SK-N-SH (cell line): ENCODE results near the gene SPATC1L. TPM values are rescaled to one million over a fixed set of nuclear protein-coding genes. Genes with fewer than 3 reads are reported as not detected.

Experiments used
- CTCF ChIA-PET: fragments of 300-600, 350-600 bp; formaldehyde crosslinking; extraction: SDS; loops from one replicate; lab custom pipeline; 2021; lab: Yijun Ruan, JAX
- POLR2A ChIA-PET: fragments of 350-600 bp; sonication (Branson Sonifier 250); formaldehyde crosslinking; extraction: SDS; loops from one replicate; lab custom pipeline; 2020; ENCODE audit warnings: antibody characterized with exemption, inconsistent platforms; lab: Yijun Ruan, JAX
- DNase-seq: peaks from one replicate; pipeline ENCODE4 v3.0.0; 2012
- H2AFZ ChIP-seq: fragments of 200-600 bp; sonication (generic); 2 replicates; pipeline ENCODE4 v1.8.1; 2016; ENCODE audit warnings: antibody characterized with exemption, mild to moderate bottlenecking, low read depth
- H3F3A ChIP-seq: fragments of 200-600 bp; sonication (generic); replicated peaks from 2 replicates; pipeline ENCODE3; 2016; ENCODE audit warnings: antibody characterized with exemption, mild to moderate bottlenecking; ENCODE audit not compliant: insufficient read depth
- H3K27ac ChIP-seq, 2 experiments: fragments of 200-500 bp in 1 of 2; fragments of 200-600 bp in 1 of 2; sonication (Bioruptor generic) in 1 of 2; sonication (generic), shearing (Covaris generic) in 1 of 2; 2 replicates each; pipeline versions ENCODE4 v1.5.1 to v1.6.1; 2014 to 2016; ENCODE audit warnings: low read depth in 2 of 2, inconsistent platforms in 1 of 2, low read length in 1 of 2, mild to moderate bottlenecking in 1 of 2, mixed read lengths in 1 of 2
- H3K27me3 ChIP-seq: fragments of 200-600 bp; sonication (generic), shearing (Covaris generic); 2 replicates; pipeline ENCODE4 v1.6.1; 2016; ENCODE audit warnings: mixed run types; ENCODE audit not compliant: insufficient read depth
- H3K36me3 ChIP-seq, 2 experiments: fragments of 200-500 bp in 1 of 2; fragments of 200-600 bp in 1 of 2; sonication (Bioruptor generic) in 1 of 2; sonication (generic) in 1 of 2; replicated peaks in 1 of 2; 2 replicates each; pipeline versions ENCODE3 to v1.5.1; 2014 to 2016; ENCODE audit warnings: low read length in 1 of 2, mild to moderate bottlenecking in 1 of 2; ENCODE audit not compliant: insufficient read depth in 2 of 2, control insufficient read depth in 1 of 2
- H3K4me1 ChIP-seq, 2 experiments: fragments of 200-500 bp in 1 of 2; fragments of 200-600 bp in 1 of 2; sonication (Bioruptor generic) in 1 of 2; sonication (generic), shearing (Covaris generic) in 1 of 2; 2 replicates each; pipeline versions ENCODE4 v1.5.1 to v1.6.1; 2014 to 2016; ENCODE audit warnings: low read depth in 1 of 2, low read length in 1 of 2, mixed run types in 1 of 2; ENCODE audit not compliant: insufficient read depth in 2 of 2, control insufficient read depth in 1 of 2
- H3K4me2 ChIP-seq: fragments of 200-600 bp; sonication (generic), shearing (Covaris generic); 2 replicates; pipeline ENCODE4 v1.6.1; 2017; ENCODE audit warnings: mixed run types
- H3K4me3 ChIP-seq, 2 experiments: fragments of 200-500 bp in 1 of 2; fragments of 200-600 bp in 1 of 2; sonication (Bioruptor generic) in 1 of 2; sonication (generic), shearing (Covaris generic) in 1 of 2; 2 replicates each; pipeline versions ENCODE4 v1.5.1 to v1.8.1; 2014 to 2016; ENCODE audit warnings: low read depth in 2 of 2, inconsistent platforms in 1 of 2, low read length in 1 of 2, mild to moderate bottlenecking in 1 of 2, mixed read lengths in 1 of 2, moderate library complexity in 1 of 2
- H3K79me2 ChIP-seq: fragments of 200-600 bp; sonication (generic); 2 replicates; pipeline ENCODE4 v1.8.1; 2017; ENCODE audit warnings: mild to moderate bottlenecking; ENCODE audit not compliant: insufficient read depth
- H3K9ac ChIP-seq: fragments of 200-600 bp; sonication (generic); 2 replicates; pipeline ENCODE4 v1.6.1; 2017; ENCODE audit warnings: mixed run types
- H3K9me2 ChIP-seq: fragments of 200-600 bp; sonication (generic); 2 replicates; pipeline ENCODE4 v1.6.1; 2017; ENCODE audit warnings: mixed run types
- H3K9me3 ChIP-seq: fragments of 200-600 bp; sonication (generic); 2 replicates; pipeline ENCODE4 v1.6.1; 2017; ENCODE audit warnings: mixed run types, mild to moderate bottlenecking, moderate library complexity
- H4K20me1 ChIP-seq: fragments of 200-600 bp; sonication (generic); 2 replicates; pipeline ENCODE4 v1.6.1; 2017; ENCODE audit warnings: mild to moderate bottlenecking, mixed run types; ENCODE audit not compliant: insufficient read depth
- CHD2 ChIP-seq: fragments of 150-350 bp; IDR thresholded peaks from 2 replicates; pipeline ENCODE4 v1.6.1; 2018; ENCODE audit warnings: low read length; ENCODE audit not compliant: partially characterized antibody
- EP300 ChIP-seq, 2 experiments: IDR thresholded peaks; 2 replicates each; pipeline versions ENCODE4 v1.4.0 to v1.6.1; 2012; ENCODE audit warnings: borderline replicate concordance in 1 of 2, low read depth in 1 of 2, low read length in 1 of 2
- FOSL2 ChIP-seq: IDR thresholded peaks from 2 replicates; pipeline ENCODE4 v1.4.0; 2012; ENCODE audit warnings: low read depth, mild to moderate bottlenecking, moderate library complexity, borderline replicate concordance
- FOXM1 ChIP-seq: IDR thresholded peaks from 2 replicates; pipeline ENCODE4 v1.4.0; 2012; ENCODE audit warnings: low read depth, mild to moderate bottlenecking
- IRF3 ChIP-seq: fragments of 150-350 bp; IDR thresholded peaks from 2 replicates; pipeline ENCODE4 v1.6.1; 2016; ENCODE audit warnings: mild to moderate bottlenecking, low read depth, low read length
- JUND ChIP-seq: IDR thresholded peaks from 2 replicates; pipeline ENCODE4 v1.4.0; 2012
- MXI1 ChIP-seq: IDR thresholded peaks from 2 replicates; pipeline ENCODE4 v1.6.1; 2012; ENCODE audit warnings: mild to moderate bottlenecking, low read depth, low read length, improper control_type of control experiment
- NFIC ChIP-seq: IDR thresholded peaks from 2 replicates; pipeline ENCODE4 v1.4.0; 2012; ENCODE audit warnings: borderline replicate concordance
- NRF1 ChIP-seq: IDR thresholded peaks from 2 replicates; pipeline ENCODE4 v1.6.1; 2012; ENCODE audit warnings: low read depth, mild to moderate bottlenecking, low read length
- REST ChIP-seq: IDR thresholded peaks from 2 replicates; pipeline ENCODE4 v1.6.1; 2012; ENCODE audit warnings: mild to moderate bottlenecking, low read depth, low read length, moderate library complexity
- RFX5 ChIP-seq: IDR thresholded peaks from 2 replicates; pipeline ENCODE4 v1.6.1; 2012; ENCODE audit warnings: mild to moderate bottlenecking, improper control_type of control experiment, low read length
- RXRA ChIP-seq: IDR thresholded peaks from 2 replicates; pipeline ENCODE4 v1.4.0; 2012; ENCODE audit warnings: low read depth, mild to moderate bottlenecking, borderline replicate concordance
- SIN3A ChIP-seq: IDR thresholded peaks from 2 replicates; pipeline ENCODE4 v1.6.1; 2012; ENCODE audit warnings: low read depth, mild to moderate bottlenecking, low read length, moderate library complexity, borderline replicate concordance
- TAF1 ChIP-seq: IDR thresholded peaks from 2 replicates; pipeline ENCODE4 v1.6.1; 2012; ENCODE audit warnings: low read depth, mild to moderate bottlenecking, low read length, moderate library complexity, borderline replicate concordance
- TEAD4 ChIP-seq: IDR thresholded peaks from 2 replicates; pipeline ENCODE4 v1.4.0; 2012; ENCODE audit warnings: mild to moderate bottlenecking, borderline replicate concordance; ENCODE audit not compliant: insufficient read depth
- WGBS: methylation state at CpG from one replicate; pipeline ENCODE4 v1.1.6; 2017; ENCODE audit warnings: low lambda C conversion rate; 5-methylcytosine and 5-hydroxymethylcytosine counted together
- polyA plus RNA-seq, 3 experiments: library from polyadenylated mRNA; depleted of rRNA; stranded (reverse); fragments of >200 nt; gene quantifications; 2 replicates each; pipeline ENCODE4 v1.2.3, GENCODE V29; 2012
- TF ChIP-seq, protein P1 (sequence below): fragments of 150-350 bp; IDR thresholded peaks from 2 replicates; pipeline ENCODE4 v1.6.1; 2017; ENCODE audit warnings: antibody characterized with exemption, low read length, low read depth, borderline replicate concordance
- TF ChIP-seq, protein P2 (sequence below): IDR thresholded peaks from 2 replicates; pipeline ENCODE4 v1.4.0; 2012; ENCODE audit warnings: low read depth, borderline replicate concordance

Gene SPATC1L
- polyA plus RNA-seq, 1 of the 3 experiments (the other 2 are of a cell fraction), result 8.3 TPM

DNA sequence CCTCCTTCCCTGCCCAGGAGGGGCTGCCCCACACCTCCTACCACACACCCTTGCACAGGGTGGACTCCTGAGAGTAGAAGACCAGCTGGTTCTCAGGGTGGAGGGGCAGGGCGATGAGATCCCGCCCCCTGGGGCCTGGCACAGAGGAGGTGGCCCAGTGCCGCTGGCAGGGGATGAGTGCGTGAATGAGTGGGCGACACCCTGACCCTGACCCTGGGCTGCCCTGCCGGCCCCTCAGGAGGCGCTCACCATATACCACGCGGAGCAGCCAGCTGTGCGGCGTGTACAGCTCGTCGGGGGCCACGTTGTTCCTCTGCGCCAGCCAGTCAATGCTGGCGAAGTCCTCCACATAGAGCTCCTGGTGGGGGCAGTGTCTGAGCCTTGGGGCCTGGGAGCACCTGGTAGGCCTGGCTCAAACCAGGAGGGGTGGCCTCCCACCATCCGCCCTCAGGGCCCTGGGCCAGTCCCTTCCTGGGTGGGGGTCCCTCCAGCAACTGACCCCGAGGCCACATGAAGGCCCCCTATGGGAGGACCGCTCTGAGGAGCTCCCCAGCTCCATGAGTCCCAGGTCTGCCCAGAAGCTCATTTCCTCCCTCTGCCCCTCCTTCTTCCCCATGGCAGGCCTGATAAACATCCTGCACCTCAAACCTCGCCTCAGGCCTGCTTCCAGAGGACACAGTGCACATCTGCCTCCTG, 31.3 kb upstream of the SPATC1L start:
- no peaks in the 10 kb centered on the region for H3K27me3 ChIP-seq
- H3K4me3 ChIP-seq, result no peak overlapping the region
- CTCF ChIA-PET, result interaction anchor here (0.7 to 2.9 kb wide), 5 partner anchors 9 to 72 kb away, joined by 3 to 14 read pairs (median 3); no protein-coding TSS in a partner anchor
- no peaks in the 10 kb centered on the region for H3K79me2 ChIP-seq
- POLR2A ChIA-PET, result interaction anchor here (1.4 kb wide), 1 partner anchor 11 kb away, joined by 5 read pairs; no protein-coding TSS in a partner anchor
- no peak for DNase-seq
- no peaks in the 10 kb centered on the region for H4K20me1 ChIP-seq
- H3K36me3 ChIP-seq, result peaks cover 0 to 32% of the 10 kb centered on the region in 2 experiments
- WGBS, result 100% methylated on average over 7 of the region's 20 CpGs
- H3K9ac ChIP-seq, result no peak overlapping the region
- TF ChIP-seq, protein P1, sequence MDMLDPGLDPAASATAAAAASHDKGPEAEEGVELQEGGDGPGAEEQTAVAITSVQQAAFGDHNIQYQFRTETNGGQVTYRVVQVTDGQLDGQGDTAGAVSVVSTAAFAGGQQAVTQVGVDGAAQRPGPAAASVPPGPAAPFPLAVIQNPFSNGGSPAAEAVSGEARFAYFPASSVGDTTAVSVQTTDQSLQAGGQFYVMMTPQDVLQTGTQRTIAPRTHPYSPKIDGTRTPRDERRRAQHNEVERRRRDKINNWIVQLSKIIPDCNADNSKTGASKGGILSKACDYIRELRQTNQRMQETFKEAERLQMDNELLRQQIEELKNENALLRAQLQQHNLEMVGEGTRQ, result no peak
- TF ChIP-seq MXI1 (no peak), FOXM1 (no peak), RFX5 (no peak), SIN3A (no peak)
- H2AFZ ChIP-seq, result no peak overlapping the region
- no peaks in the 10 kb centered on the region for H3K9me2 ChIP-seq
- no peak overlapping the region for H3K4me2 ChIP-seq
- no peaks in the 10 kb centered on the region for H3F3A ChIP-seq
- no peak overlapping the region for H3K27ac ChIP-seq
- H3K9me3 ChIP-seq, result no peaks in the 10 kb centered on the region
- peaks cover 0 to 26% of the 10 kb centered on the region in 2 experiments; a peak in 1 of 4 replicates for H3K4me1 ChIP-seq

DNA sequence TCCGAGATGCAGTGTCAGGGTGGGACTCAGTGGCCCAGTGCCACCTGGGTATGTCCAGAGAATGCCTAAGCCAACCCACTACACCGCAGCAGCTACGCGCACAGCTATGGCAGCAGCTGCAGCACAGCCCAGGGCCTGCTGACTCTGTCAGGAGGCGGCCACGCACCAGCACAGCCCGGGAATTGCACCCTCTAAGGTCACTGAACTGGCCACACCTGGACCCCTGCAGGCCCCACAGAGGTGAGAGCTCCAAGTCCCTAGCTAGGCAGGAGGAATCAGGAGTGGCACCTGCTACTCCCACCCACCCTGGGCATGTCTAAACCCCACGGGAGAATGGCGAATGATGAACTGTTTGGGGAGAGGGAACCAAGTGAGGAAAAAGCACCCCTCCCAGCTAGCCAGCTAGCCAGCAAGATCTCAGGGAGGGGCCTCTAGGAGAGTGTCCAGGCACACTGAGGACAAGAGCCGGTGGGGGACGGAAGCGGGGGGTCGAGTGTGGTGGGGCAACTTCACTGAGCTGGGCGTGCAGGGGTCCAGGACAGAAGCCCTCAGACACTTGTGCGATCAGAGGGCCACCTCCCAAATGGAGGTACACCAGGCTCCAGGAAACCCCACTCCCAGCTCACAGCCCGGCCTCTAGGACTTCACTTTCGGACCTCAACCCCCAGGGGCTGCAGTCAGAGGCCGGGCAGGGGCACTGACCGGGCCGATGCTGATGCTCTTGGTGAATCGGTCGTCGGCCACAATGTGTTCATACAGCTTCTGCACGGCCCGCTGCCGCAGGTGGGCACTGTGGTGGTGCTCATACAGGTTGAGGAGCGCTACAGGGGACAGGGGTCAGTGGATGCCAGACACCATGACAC, 30.4 kb upstream of the SPATC1L start:
- Histone ChIP-seq H3K79me2 (no peaks in the 10 kb centered on the region), H3K4me3 (no peak overlapping the region), H2AFZ (no peak overlapping the region), H4K20me1 (no peaks in the 10 kb centered on the region), H3K27me3 (no peaks in the 10 kb centered on the region), H3K27ac (peak overlapping the region in 1 of 2 experiments; percentile 29; a peak in 2 of 4 replicates), H3K9me2 (no peaks in the 10 kb centered on the region), H3K36me3 (peaks cover 0 to 24% of the 10 kb centered on the region in 2 experiments), H3F3A (no peaks in the 10 kb centered on the region), H3K9me3 (no peaks in the 10 kb centered on the region), H3K4me2 (no peak overlapping the region), H3K9ac (no peak overlapping the region), H3K4me1 (peaks cover 0 to 22% of the 10 kb centered on the region in 2 experiments; a peak in 1 of 4 replicates)
- POLR2A ChIA-PET, result interaction anchor here (1.4 kb wide), 1 partner anchor 12 kb away, joined by 5 read pairs; no protein-coding TSS in a partner anchor
- CTCF ChIA-PET, result interaction anchor here (1.1 to 2.9 kb wide), 3 partner anchors 10 to 72 kb away, joined by 3 to 14 read pairs (median 4); no protein-coding TSS in a partner anchor
- 88% methylated on average over 9 of the region's 27 CpGs for WGBS
- DNase-seq, result no peak
- no peak for TF ChIP-seq NFIC
- TF ChIP-seq NRF1, result no peak
- TF ChIP-seq REST, result no peak
- no peak for TF ChIP-seq RXRA
- TF ChIP-seq IRF3, result no peak
- no peak for TF ChIP-seq EP300 (IDR thresholded peaks at IDR 0.05; ENCODE audit: borderline replicate concordance in 1 of 2, low read depth in 1 of 2, low read length in 1 of 2)
- TF ChIP-seq TAF1, result no peak
- TF ChIP-seq CHD2, result no peak
- TF ChIP-seq, protein P2, sequence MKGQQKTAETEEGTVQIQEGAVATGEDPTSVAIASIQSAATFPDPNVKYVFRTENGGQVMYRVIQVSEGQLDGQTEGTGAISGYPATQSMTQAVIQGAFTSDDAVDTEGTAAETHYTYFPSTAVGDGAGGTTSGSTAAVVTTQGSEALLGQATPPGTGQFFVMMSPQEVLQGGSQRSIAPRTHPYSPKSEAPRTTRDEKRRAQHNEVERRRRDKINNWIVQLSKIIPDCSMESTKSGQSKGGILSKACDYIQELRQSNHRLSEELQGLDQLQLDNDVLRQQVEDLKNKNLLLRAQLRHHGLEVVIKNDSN, result no peak
- no peak for TF ChIP-seq FOSL2
- no peak for TF ChIP-seq JUND
- no peak for TF ChIP-seq TEAD4
